HFF-Myc (cell line): ENCODE measurements around the gene RELT.

Experiments used
- DNase-seq: peaks from one replicate; pipeline ENCODE4 v3.0.0-alpha.2; 2011; ENCODE audit warnings: low read depth; ENCODE audit errors: extremely low read depth
- H3K4me3 ChIP-seq: replicated peaks from 2 replicates; pipeline ENCODE4 v1.5.1; 2011; ENCODE audit warnings: low read depth, mild to moderate bottlenecking, control low read depth, low read length
- CTCF ChIP-seq: IDR thresholded peaks from 2 replicates; pipeline ENCODE4 v1.5.1; 2012; ENCODE audit warnings: mild to moderate bottlenecking, low read depth, low read length, control low read depth; ENCODE audit errors: missing control alignments

Gene RELT

GRCh38 chr11:73394416-73395296 lies 18.5 kb downstream of the RELT start:
- DNase-seq, result no peak
- no peak overlapping the region for H3K4me3 ChIP-seq
- no peak for TF ChIP-seq CTCF

- no peak for DNase-seq
- no peak for TF ChIP-seq CTCF
- no peak overlapping the region for H3K4me3 ChIP-seq
These were observed 19.4 kb downstream of the RELT start for GRCh38 chr11:73395297-73396208.

- TF ChIP-seq CTCF, result no peak
- no peak overlapping the region for H3K4me3 ChIP-seq
- DNase-seq, result no peak
These were observed 20.2 kb downstream of the RELT start for GRCh38 chr11:73396251-73396930.

GRCh38 chr11:73396985-73397384 lies 20.8 kb downstream of the RELT start:
- no peak for TF ChIP-seq CTCF
- DNase-seq, result no peak

GRCh38 chr11:73397468-73398131 lies 21.4 kb downstream of the RELT start:
- TF ChIP-seq CTCF, result no peak
- DNase-seq, result no peak
- H3K4me3 ChIP-seq, result no peak overlapping the region

More at GRCh38 chr11:73396985-73397384, 20.8 kb downstream of the RELT start:
- H3K4me3 ChIP-seq, result no peak overlapping the region

- H3K4me3 ChIP-seq, result no peak overlapping the region
- DNase-seq, result no peak
- no peak for TF ChIP-seq CTCF
These were observed 21.9 kb downstream of the RELT start for GRCh38 chr11:73398132-73398526.
